SIG-M5 (cell line): ENCODE results near the gene CT47A7.
"Not testable (repeated sequence)": the region's sequence is repeated elsewhere in the genome, so short reads cannot be mapped to it uniquely, and the experiment has no call there.

Experiments used
- DNase-seq: peaks from one replicate; lab custom pipeline; 2025; lab: John Stamatoyannopoulos, UW

CT47A7 gene

GRCh38 chrX:120956500-120956899 is at the start of gene CT47A7:
Gene CT47A7 (minus strand): TSS chrX:120956600. CDS start chrX:120956345, 255 bp downstream.
- DNase-seq: not testable (repeated sequence)

GRCh38 chrX:121000589-121000988 is 44.2 kb upstream of the CT47A7 start:
- DNase-seq: no peak

- DNase-seq: no peak
These were observed 43.0 kb upstream of the CT47A7 start for GRCh38 chrX:120999413-120999812.

GRCh38 chrX:120985660-120986059 is 29.3 kb upstream of the CT47A7 start, which contains the start of gene CT47A1:
Gene CT47A1 (minus strand): TSS chrX:120985760. CDS start chrX:120985529, 231 bp downstream.
- DNase-seq: not testable (repeated sequence)
